Measurements from ENCODE around the gene NOD1. TPM values are rescaled to one million over a fixed set of nuclear protein-coding genes. Genes with fewer than 3 reads are reported as not detected.

Gene NOD1
- total and polyA plus RNA-seq, 7 donors = 3.0 to 17.5 (median 6.4) TPM

GRCh38 chr7:30429156-30429530 is 49.4 kb downstream of the NOD1 start:
- H3K27ac ChIP-seq = no peak overlapping the region
- TF ChIP-seq POLR2A (IDR thresholded peaks at IDR 0.05) (no peak), POLR2AphosphoS5 (IDR thresholded peaks at IDR 0.05) (no peak), EP300 (IDR thresholded peaks at IDR 0.05) (no peak), CTCF (IDR thresholded peaks at IDR 0.05) (no peak)
- H3K9me3 ChIP-seq = no peaks in the 10 kb centered on the region
- H3K4me3 ChIP-seq = no peak overlapping the region
- peaks cover 0 to 26% (median 6%) of the 10 kb centered on the region in 4 donors for H3K36me3 ChIP-seq
- H3K27me3 ChIP-seq = no peaks in the 10 kb centered on the region
- WGBS, 2 donors = 30 to 69% methylated on average over 5 of the region's 5 CpGs
- H3K4me1 ChIP-seq = peaks cover 0 to 42% (median 33%) of the 10 kb centered on the region in 4 donors
- intact Hi-C loops (cut with DNase I) = no loop called here
- DNase-seq = no peak

- Histone ChIP-seq H3K27ac (no peak overlapping the region), H3K36me3 (peaks cover 0 to 28% (median 6%) of the 10 kb centered on the region in 4 donors)
Observed at GRCh38 chr7:30428246-30429155, 50.1 kb downstream of the NOD1 start.

GRCh38 chr7:30427296-30428070 is 51.1 kb downstream of the NOD1 start:
- Histone ChIP-seq H3K27ac (no peak overlapping the region), H3K4me1 (peaks cover 0 to 26% (median 17%) of the 10 kb centered on the region in 4 donors), H3K9me3 (no peaks in the 10 kb centered on the region), H3K27me3 (no peaks in the 10 kb centered on the region), H3K36me3 (peaks cover 0 to 28% (median 6%) of the 10 kb centered on the region in 4 donors), H3K4me3 (no peak overlapping the region)
- 90% methylated on average over 6 of the region's 6 CpGs for WGBS, 2 donors
- peak; percentile 62 for DNase-seq
- intact Hi-C loops (cut with DNase I) = no loop called here
- TF ChIP-seq POLR2A (IDR thresholded peaks at IDR 0.05) (no peak), EP300 (IDR thresholded peaks at IDR 0.05) (no peak), CTCF (IDR thresholded peaks at IDR 0.05) (no peak), POLR2AphosphoS5 (IDR thresholded peaks at IDR 0.05) (no peak)

More at GRCh38 chr7:30428246-30429155, 50.1 kb downstream of the NOD1 start:
- TF ChIP-seq CTCF (IDR thresholded peaks at IDR 0.05) (no peak), POLR2A (IDR thresholded peaks at IDR 0.05) (no peak), EP300 (IDR thresholded peaks at IDR 0.05) (no peak), POLR2AphosphoS5 (IDR thresholded peaks at IDR 0.05) (no peak)
- Histone ChIP-seq H3K4me1 (peaks cover 0 to 36% (median 27%) of the 10 kb centered on the region in 4 donors), H3K9me3 (no peaks in the 10 kb centered on the region), H3K4me3 (no peak overlapping the region), H3K27me3 (no peaks in the 10 kb centered on the region)
- DNase-seq = peak; percentile 32
- WGBS, 2 donors = 43 to 74% methylated on average over 7 of the region's 7 CpGs
- intact Hi-C loops (cut with DNase I) = no loop called here

GRCh38 chr7:30424506-30424905 is 54.1 kb downstream of the NOD1 start:
- 90 to 91% methylated on average over 5 of the region's 5 CpGs for WGBS, 2 donors
- TF ChIP-seq POLR2AphosphoS5 (IDR thresholded peaks at IDR 0.05) = no peak
- TF ChIP-seq POLR2A (IDR thresholded peaks at IDR 0.05) = no peak
- no peak for TF ChIP-seq CTCF (IDR thresholded peaks at IDR 0.05)
- TF ChIP-seq EP300 (IDR thresholded peaks at IDR 0.05) = no peak
- H3K4me3 ChIP-seq = no peak overlapping the region

More at GRCh38 chr7:30424506-30424905, 54.1 kb downstream of the NOD1 start:
- Histone ChIP-seq H3K27me3 (no peaks in the 10 kb centered on the region), H3K27ac (no peak overlapping the region), H3K4me1 (no peaks in the 10 kb centered on the region), H3K36me3 (peaks cover 0 to 28% (median 6%) of the 10 kb centered on the region in 4 donors), H3K9me3 (no peaks in the 10 kb centered on the region)
- intact Hi-C loops (cut with DNase I) = no loop called here
- no peak for DNase-seq

Data from sigmoid colon (tissue), 7 donors.